Fibroblast of skin of abdomen (primary cell): Measurements from ENCODE around the gene SAA1.
A peak's percentile ranks its signal among the peaks of the same experiment; 100 is the strongest.

Experiments used
- DNase-seq: peaks from one replicate; pipeline ENCODE4 v3.0.0-alpha.2; 2013

Gene SAA1

GRCh38 chr11:18312012-18312411 is 45.9 kb downstream of the SAA1 start:
- DNase-seq, result peak; percentile 26

GRCh38 chr11:18312663-18313420 is 46.8 kb downstream of the SAA1 start:
- peak; percentile 77 for DNase-seq

- peak; percentile 18 for DNase-seq
Measured at GRCh38 chr11:18313965-18314763, 48.1 kb downstream of the SAA1 start.

- no peak for DNase-seq
Measured at GRCh38 chr11:18314784-18315523, 48.9 kb downstream of the SAA1 start.

GRCh38 chr11:18315893-18316292 is 49.8 kb downstream of the SAA1 start:
- no peak for DNase-seq

GRCh38 chr11:18317551-18317950 is 51.5 kb downstream of the SAA1 start:
- DNase-seq, result no peak
